T-helper 17 cell (primary cell): Measurements from ENCODE around the gene DOCK11. TPM values are rescaled to one million over a fixed set of nuclear protein-coding genes. Genes with fewer than 3 reads are reported as not detected.
"Not testable (repeated sequence)": the region's sequence is repeated elsewhere in the genome, so short reads cannot be mapped to it uniquely, and the experiment has no call there.

ENCODE experiments used
- ATAC-seq: fragments of 150-1000 bp; cut with Tn5 transposase; 2 replicates; pipeline ENCODE4 v1.10.0; 2021; ENCODE audit warnings: mild to moderate bottlenecking, moderate library complexity
- DNase-seq, 3 donors: peaks; one replicate each; pipeline versions ENCODE4 v3.0.0 to v3.0.0-alpha.2; 2020 to 2021
- H3K9me3 ChIP-seq: one replicate; pipeline ENCODE4 v1.7.0; 2013; ENCODE audit warnings: low read length, mild to moderate bottlenecking; ENCODE audit not compliant: control insufficient read depth, poor library complexity, severe bottlenecking
- H3K27ac Mint-ChIP-seq: one replicate; pipeline ENCODE4 v1.8.0; 2022; ENCODE audit warnings: mild to moderate bottlenecking, moderate library complexity, mixed read lengths
- H3K27me3 Mint-ChIP-seq: one replicate; pipeline ENCODE4 v1.8.0; 2022; ENCODE audit warnings: mixed read lengths
- H3K36me3 Mint-ChIP-seq: one replicate; pipeline ENCODE4 v1.8.0; 2022; ENCODE audit warnings: low read depth, mixed read lengths
- H3K4me1 Mint-ChIP-seq: one replicate; pipeline ENCODE4 v1.8.0; 2022; ENCODE audit warnings: mild to moderate bottlenecking, mixed read lengths
- H3K4me3 Mint-ChIP-seq: one replicate; pipeline ENCODE4 v1.8.0; 2022; ENCODE audit warnings: mild to moderate bottlenecking, moderate library complexity, mixed read lengths
- total RNA-seq, 4 donors: library from RNA in 2 of 4; stranded (reverse) in 2 of 4; gene quantifications; one replicate each; pipeline ENCODE4 v1.2.3 and lab custom pipeline; 2022 to 2026

The DOCK11 gene
- total RNA-seq, 2 donors from 2014 or later, result 86.3 to 92.6 TPM

DNA sequence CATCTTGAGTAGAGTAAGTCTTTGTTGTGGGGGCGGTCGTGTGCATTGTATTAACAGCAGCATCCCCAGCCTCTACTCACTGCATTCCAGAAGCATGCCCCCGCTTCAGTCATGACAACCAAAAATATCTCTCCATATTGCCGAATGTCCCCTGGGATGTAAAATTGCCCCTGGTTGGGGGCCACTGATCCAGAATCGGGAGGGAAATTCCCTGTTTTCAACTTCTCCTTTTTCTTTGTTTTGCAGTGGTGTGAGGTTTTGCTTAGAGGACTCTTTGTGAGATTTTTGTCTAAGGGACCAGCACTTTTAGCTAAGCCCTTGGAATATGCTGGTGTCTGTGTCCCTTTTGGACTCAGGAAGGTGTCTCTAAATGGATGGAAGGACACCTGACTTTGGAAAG lies 228.8 kb downstream of the DOCK11 start:
- DNase-seq, result no peak
- H3K4me3 Mint-ChIP-seq, result no peak overlapping the region
- no peaks in the 10 kb centered on the region for H3K4me1 Mint-ChIP-seq
- H3K27me3 Mint-ChIP-seq, result peaks cover 6% of the 10 kb centered on the region
- no peaks in the 10 kb centered on the region for H3K36me3 Mint-ChIP-seq
- H3K9me3 ChIP-seq, result no peaks in the 10 kb centered on the region
- no peak for ATAC-seq
- H3K27ac Mint-ChIP-seq, result no peak overlapping the region

DNA sequence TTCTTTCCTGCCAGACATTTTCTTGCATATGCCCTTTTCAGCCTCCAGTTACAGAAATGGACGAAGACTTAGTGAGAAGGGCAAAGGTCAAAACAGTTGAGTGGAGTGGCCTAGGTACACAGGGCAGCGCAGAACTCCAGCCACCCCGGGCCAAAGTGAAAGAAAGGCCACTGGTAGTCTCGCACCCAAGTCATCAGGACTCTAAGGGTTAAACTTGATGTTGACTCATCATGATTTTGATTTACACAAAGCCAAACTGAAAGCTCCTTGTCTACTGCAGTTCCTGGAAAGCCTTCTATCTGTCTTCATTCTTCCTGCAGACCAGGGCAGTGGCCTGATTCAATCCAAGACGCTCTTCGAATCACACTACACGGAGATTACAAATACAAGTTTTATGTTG lies 229.2 kb downstream of the DOCK11 start:
- Mint-ChIP-seq H3K4me1 (no peaks in the 10 kb centered on the region), H3K27ac (no peak overlapping the region)
- ATAC-seq, result no peak

DNA sequence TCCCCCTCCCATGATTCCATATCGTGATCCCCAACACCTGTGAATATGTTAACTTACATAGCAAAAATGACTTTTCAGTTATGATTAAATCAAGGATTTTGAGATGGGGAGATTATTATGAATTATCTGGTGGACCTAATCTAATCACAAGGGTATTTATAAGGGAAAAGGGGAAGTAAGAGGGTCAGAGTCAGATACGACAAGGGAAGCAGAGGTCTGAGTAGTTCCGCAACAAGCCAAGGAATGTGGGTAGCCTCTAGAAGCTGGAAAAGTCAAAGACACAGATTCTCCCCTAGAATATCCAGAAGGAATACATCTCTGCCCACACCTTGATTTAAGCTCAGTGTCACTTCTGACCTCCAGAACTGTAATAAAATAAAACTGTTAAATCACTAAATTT lies 230.8 kb downstream of the DOCK11 start:
- Mint-ChIP-seq H3K36me3 (no peaks in the 10 kb centered on the region), H3K4me1 (no peaks in the 10 kb centered on the region), H3K27ac (no peak overlapping the region), H3K4me3 (peak overlapping the region; percentile 77), H3K27me3 (peaks cover 9% of the 10 kb centered on the region)
- no peaks in the 10 kb centered on the region for H3K9me3 ChIP-seq
- ATAC-seq (no peak), DNase-seq (no peak)

More for the DNA sequence above, 229.2 kb downstream of the DOCK11 start:
- Mint-ChIP-seq H3K4me3 (no peak overlapping the region), H3K27me3 (peaks cover 4% of the 10 kb centered on the region), H3K36me3 (no peaks in the 10 kb centered on the region)
- no peak for DNase-seq
- no peaks in the 10 kb centered on the region for H3K9me3 ChIP-seq

DNA sequence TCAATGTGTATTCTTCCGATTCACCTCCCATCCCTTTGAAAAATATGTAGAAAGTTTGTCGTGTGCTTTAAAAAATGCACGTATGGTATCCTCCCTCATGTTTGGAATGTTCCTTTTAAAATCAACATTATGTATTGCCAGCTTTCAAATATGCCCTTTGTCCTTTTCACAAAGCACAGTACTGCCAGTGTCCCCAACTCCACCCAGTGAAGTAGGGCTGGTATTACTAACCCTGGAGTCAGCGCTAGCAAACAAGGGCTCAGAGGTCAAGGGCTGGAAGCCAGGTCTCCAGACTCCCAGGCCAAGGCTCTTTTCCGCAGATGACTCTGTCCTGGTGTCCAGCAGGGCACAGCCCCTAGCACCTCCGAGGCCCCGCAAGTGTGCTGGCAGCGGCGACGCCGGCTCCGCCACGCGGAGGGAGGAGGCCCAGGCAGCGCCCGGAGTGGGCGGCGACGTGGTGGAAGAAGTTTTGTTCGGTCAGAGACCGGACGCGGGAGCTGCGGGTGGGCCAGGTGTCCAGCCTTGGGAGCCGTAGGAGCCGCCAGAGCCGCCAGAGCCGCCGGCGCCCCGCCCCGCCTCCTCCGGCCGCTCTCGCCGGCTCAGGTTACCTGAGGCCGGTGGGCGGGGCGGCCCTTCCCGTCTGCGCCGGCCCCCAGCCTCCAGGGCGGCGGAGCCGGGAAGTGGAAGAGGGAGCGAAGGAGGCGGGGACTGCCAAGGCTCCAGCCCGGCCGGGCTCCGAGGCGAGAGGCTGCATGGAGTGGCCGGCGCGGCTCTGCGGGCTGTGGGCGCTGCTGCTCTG lies 231.5 kb downstream of the DOCK11 start, which contains the start of gene IL13RA1:
IL13RA1 (plus strand) TSS at position 720 of the 799 bp plus-strand sequence; CDS start at position 753, 33 bp downstream.
- Mint-ChIP-seq H3K27me3 (peaks cover 9% of the 10 kb centered on the region), H3K36me3 (no peaks in the 10 kb centered on the region), H3K27ac (no peak within 1 kb of the TSS), H3K4me1 (no peaks in the 10 kb centered on the region), H3K4me3 (peak within 1 kb of the TSS; percentile 77)
- no peaks in the 10 kb centered on the region for H3K9me3 ChIP-seq
- peak in 1 of 3 donors; percentile 12 for DNase-seq
- peak; percentile 48 for ATAC-seq

DNA sequence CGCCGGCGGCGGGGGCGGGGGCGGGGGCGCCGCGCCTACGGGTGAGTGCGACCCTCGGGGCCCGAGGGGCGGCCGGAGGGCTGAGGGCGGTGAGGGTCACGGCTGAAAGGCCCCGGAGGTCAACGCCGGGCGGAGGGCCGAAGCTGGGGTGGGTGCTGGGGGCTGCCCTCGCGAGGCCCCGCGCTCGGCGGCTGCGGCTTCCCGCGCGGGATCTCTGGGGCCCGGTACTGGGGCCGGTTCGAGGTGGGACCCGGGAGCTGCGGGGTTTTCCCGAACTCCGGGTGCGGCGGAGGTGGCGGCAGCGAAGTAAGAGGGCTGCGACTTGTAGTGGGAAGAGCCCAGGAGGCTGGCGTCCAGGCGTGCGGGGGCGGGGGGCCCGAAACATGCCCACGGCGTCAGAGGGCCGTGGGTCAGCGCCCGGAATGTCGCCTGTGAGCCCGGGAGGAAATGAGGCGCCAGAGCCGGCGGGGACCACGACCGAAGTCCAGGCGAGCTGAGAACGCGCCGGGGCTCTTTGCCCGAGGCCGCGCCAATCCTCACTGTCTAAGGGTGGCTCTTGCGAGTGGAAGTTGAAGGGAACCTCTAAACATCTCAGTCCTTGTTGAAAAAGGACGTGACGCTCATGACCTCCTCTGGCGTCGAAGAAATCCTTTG lies 232.2 kb downstream of the DOCK11 start:
- H3K27ac Mint-ChIP-seq, result no peak overlapping the region
- no peaks in the 10 kb centered on the region for H3K4me1 Mint-ChIP-seq
- ATAC-seq, result peak; percentile 16
- no peaks in the 10 kb centered on the region for H3K36me3 Mint-ChIP-seq
- H3K4me3 Mint-ChIP-seq, result peak overlapping the region; percentile 77
- DNase-seq, result no peak
- peaks cover 9% of the 10 kb centered on the region for H3K27me3 Mint-ChIP-seq
- H3K9me3 ChIP-seq, result no peaks in the 10 kb centered on the region

DNA sequence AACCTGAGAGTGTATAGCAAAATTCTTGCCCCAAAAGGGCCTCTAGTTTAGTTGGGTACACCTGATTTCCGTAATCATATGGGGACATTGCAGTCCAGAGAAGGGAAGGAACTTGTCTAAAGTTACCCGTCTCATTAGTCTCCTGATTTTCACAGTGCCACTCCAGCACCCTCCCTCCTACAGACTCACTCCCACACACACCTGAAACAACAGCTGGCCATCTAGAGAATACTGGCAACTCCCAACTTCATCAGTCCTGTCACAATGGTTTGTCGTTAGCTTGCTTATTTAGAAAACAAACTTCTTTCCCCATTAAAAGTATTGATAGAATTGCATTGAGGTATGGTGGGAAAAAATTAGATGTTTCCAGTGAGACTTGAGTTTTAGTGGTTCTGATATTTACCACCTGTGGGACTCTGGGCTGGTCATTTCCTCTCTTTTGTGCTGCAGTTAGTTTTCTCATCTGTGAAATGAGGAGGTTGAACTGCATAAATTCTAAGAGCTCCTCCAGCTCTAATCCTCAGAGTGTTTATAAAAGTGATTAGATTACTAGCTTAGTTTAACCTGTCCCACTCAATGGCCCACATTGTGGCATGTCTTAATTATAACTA lies 233.5 kb downstream of the DOCK11 start:
- Mint-ChIP-seq H3K4me1 (no peaks in the 10 kb centered on the region), H3K27ac (no peak overlapping the region), H3K4me3 (no peak overlapping the region), H3K36me3 (no peaks in the 10 kb centered on the region), H3K27me3 (peaks cover 9% of the 10 kb centered on the region)
- no peak for DNase-seq
- no peaks in the 10 kb centered on the region for H3K9me3 ChIP-seq
- no peak for ATAC-seq

DNA sequence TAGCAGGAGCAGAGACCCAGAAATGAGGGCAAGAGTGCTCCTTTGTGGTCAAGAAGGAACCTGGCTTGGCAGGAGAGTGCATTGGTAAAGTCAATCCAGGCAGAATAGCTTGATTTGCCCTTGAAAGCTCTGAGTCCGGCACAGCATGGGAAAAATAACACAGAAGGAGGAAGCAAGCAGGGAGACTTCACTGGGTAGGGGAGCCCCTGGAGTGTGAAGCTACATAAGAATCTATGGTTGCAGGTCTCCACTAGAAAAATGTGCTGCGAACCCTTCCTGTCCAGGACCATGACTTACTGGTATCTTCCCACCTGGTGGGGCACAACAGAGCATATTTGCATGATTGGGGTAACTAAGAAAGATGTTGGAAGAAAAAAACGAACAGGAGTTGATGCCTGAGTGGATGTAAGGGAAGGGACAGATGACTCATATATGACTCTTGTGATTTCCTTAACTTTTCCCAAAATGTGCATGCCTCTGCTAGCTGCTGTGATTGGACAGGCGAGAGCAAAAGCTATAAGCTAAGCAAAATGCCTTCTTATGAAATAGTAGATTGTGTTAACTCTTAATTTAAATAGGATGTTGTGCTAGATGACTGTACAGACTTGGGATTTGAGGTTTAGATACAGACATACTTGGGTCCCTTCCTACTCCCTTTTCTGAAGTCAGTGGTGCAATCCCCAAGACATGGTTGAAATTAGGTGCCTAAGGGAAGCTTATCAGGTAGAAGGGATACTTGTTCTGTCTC lies 235.1 kb downstream of the DOCK11 start:
- ATAC-seq (no peak), DNase-seq (no peak)
- Mint-ChIP-seq H3K36me3 (no peaks in the 10 kb centered on the region), H3K27ac (no peak overlapping the region), H3K27me3 (peaks cover 9% of the 10 kb centered on the region), H3K4me1 (no peaks in the 10 kb centered on the region), H3K4me3 (no peak overlapping the region)
- H3K9me3 ChIP-seq, result no peaks in the 10 kb centered on the region

DNA sequence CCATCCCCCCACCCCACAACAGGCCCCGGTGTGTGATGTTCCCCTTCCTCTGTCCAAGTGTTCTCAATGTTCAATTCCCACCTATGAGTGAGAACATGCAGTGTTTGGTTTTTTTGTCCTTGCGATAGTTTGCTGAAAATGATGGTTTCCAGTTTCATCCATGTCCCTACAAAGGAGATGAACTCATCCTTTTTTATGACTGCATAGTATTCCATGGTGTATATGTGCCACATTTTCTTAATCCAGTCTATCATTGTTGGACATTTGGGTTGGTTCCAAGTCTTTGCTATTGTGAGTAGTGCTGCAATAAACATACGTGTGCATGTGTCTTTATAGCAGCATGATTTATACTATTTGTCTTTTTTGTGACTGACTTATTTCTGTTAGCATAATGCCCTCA lies 236.9 kb downstream of the DOCK11 start:
- H3K36me3 Mint-ChIP-seq, H3K4me1 Mint-ChIP-seq, H3K9me3 ChIP-seq, H3K4me3 Mint-ChIP-seq, ATAC-seq, DNase-seq, H3K27ac Mint-ChIP-seq: not testable (repeated sequence)
- peaks cover 14% of the 10 kb centered on the region for H3K27me3 Mint-ChIP-seq

DNA sequence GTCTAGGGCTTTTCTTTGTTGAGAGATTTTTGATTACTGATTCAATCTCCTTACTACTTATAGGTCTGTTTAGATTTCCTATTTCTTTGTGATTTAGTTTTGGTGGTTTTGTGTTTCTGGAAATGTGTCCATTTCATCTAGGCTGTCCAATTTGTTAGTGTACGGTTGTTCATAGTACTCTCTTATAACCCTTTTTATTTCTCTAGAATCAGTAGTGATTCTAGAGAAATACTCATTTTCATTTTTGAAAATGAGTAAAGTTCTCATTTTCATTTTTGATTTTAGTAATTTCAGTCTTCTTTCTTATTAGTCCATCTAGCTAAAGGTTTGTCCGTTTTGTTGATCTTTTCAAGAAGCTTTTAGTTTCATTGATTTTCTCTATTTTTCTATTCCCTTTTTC lies 239.3 kb downstream of the DOCK11 start:
- no peak for ATAC-seq
- H3K9me3 ChIP-seq, result no peaks in the 10 kb centered on the region
- DNase-seq, result no peak
- H3K27ac Mint-ChIP-seq, result no peak overlapping the region
- H3K36me3 Mint-ChIP-seq, result no peaks in the 10 kb centered on the region
- H3K4me3 Mint-ChIP-seq, result no peak overlapping the region
- peaks cover 14% of the 10 kb centered on the region for H3K27me3 Mint-ChIP-seq
- no peaks in the 10 kb centered on the region for H3K4me1 Mint-ChIP-seq

Other genes starting within 250 kb of the DOCK11 start
- gene WDR44, start 149.7 kb upstream of the DOCK11 start, total RNA-seq, result 10 to 100 TPM; 15.4 to 18.0 TPM
- 1 to 10 TPM in 1 of 2 donors, under 1 TPM in 1; 0.94 to 2.2 TPM for gene IL13RA1, start 231.8 kb downstream of the DOCK11 start, total RNA-seq